ENCODE measurements around the gene GPAT3. TPM values are rescaled to one million over a fixed set of nuclear protein-coding genes. Genes with fewer than 3 reads are reported as not detected.
A peak's percentile ranks its signal among the peaks of the same experiment; 100 is the strongest.

Gene GPAT3
- total RNA-seq, 1 donor from 2014 or later = 10.4 TPM

DNA sequence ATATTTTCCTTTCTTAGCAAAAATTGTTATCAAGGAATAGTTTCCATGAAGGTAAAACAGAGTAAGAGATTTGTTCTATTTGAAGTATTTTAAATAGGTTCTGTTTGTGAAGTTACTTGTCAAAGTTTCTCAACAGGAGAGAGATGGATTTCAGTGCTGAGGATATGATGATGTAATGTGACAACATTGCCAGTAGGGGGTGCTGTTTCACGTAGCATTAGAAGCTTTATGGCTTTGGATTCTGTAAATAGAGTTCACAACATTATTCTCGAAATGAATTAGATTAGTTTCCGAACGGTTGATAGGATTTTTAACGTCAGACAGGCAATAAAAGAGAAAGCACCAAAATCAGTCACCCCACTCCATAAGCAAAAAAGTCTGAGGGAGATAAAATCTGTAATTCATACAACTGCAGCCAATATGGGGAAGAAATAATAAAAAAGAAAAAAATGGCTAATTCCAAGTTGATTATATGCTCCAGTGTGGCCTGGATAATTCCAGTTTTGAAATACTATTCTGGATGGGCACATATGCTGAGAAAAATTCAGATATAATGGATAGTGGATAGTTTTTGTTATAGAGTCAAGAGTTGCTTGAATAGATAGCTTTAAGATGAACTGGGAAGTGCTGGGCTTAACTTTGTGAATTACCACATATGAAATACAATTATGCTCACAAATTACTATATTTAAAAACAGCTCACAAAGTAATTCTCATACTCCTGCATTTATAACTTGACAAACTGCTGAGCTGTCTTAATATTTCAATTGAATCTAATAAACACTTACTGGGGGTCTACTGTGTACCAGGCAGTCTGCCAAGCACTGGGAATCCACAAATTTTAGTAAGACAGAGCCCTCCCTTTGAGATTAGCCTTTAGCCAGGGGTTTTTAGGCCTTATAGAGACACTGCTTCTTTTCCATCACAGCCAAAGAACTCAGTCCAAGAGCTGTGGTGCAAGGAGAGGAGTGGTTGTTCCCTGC is 109.1 kb downstream of the GPAT3 start:
- DNase-seq (ENCODE audit: low spot score) = peak; percentile 58

DNA sequence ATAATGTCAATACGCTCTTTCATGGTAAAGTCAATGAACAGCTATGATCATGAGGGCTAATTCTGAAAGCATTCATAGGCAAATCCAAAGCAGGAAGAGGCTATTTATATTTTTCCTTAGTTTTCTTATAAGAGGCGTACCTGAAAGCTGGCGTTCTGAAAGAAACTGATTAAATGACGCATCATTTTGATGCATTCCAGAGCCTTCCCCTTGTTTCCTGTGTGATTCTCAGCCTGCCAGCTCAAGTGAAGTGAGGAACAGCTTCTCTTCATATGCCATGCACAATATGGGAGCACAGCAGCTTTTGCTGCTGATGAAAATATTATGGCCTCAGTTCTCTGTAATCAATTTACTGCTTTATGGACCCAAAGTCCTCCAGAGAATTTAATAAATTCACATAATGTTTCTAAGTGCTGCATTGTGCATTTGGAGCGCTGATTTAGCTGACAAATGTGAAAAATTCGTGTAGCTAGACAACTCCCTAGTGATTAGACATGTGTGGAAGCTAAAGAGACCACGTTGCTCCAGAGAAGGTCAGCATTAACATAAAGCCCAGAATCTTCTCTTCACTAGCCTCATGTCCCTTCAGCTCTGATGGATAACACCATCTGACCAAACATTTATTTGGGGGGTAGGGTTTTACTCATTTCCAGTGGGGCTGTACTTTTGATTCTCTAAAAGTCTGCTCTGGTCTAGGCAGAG is 110.8 kb downstream of the GPAT3 start:
- DNase-seq (ENCODE audit: low spot score) = no peak

- DNase-seq (ENCODE audit: low spot score) = no peak
Measured at GRCh38 chr4:83651846-83652245, 115.9 kb downstream of the GPAT3 start.

Other genes with a start within 250 kb of the GPAT3 start
- 2.9 TPM for gene HPSE, start 201.3 kb upstream of the GPAT3 start, total RNA-seq (ENCODE audit: insufficient read depth, low replicate concordance)
- gene HELQ, start 80.3 kb upstream of the GPAT3 start, total RNA-seq (ENCODE audit: insufficient read depth, low replicate concordance) = 3.4 TPM
- gene MRPS18C, start 80.0 kb upstream of the GPAT3 start, total RNA-seq (ENCODE audit: insufficient read depth, low replicate concordance) = 35.4 TPM
- 31.3 TPM for gene ABRAXAS1, start 51.0 kb upstream of the GPAT3 start, total RNA-seq (ENCODE audit: insufficient read depth, low replicate concordance)